DND-41 (cell line): ENCODE data around the gene IFNA10.
"Not testable (repeated sequence)": the region's sequence is repeated elsewhere in the genome, so short reads cannot be mapped to it uniquely, and the experiment has no call there.

Source experiments
- ATAC-seq: fragments of 200-7000 bp; cut with Tn5 transposase; 3 replicates; pipeline ENCODE4 v1.9.1; 2021; ENCODE audit warnings: low read depth; ENCODE audit not compliant: insufficient read depth
- DNase-seq: peaks from one replicate; pipeline ENCODE4 v3.0.0-alpha.2; 2020
- H2AFZ ChIP-seq: 2 replicates; pipeline ENCODE4 v1.6.0; 2012; ENCODE audit warnings: low read depth, low read length
- H3K27ac ChIP-seq: 2 replicates; pipeline ENCODE4 v1.5.1; 2012; ENCODE audit warnings: low read length, inconsistent platforms
- H3K27me3 ChIP-seq: fragments of 200-600 bp; sonication (generic); 2 replicates; pipeline ENCODE4 v1.6.0; 2012; ENCODE audit warnings: low read length, mild to moderate bottlenecking, inconsistent platforms; ENCODE audit not compliant: insufficient read depth, poor library complexity
- H3K36me3 ChIP-seq: 2 replicates; pipeline ENCODE4 v1.5.1; 2012; ENCODE audit warnings: low read length, inconsistent platforms; ENCODE audit not compliant: insufficient read depth
- H3K4me1 ChIP-seq: 2 replicates; pipeline ENCODE4 v1.5.1; 2012; ENCODE audit warnings: mild to moderate bottlenecking, low read length; ENCODE audit not compliant: insufficient read depth
- H3K4me2 ChIP-seq: 2 replicates; pipeline ENCODE4 v1.6.0; 2012; ENCODE audit warnings: mild to moderate bottlenecking, moderate library complexity, low read length, inconsistent platforms; ENCODE audit not compliant: insufficient read depth
- H3K4me3 ChIP-seq, 2 experiments: fragments of 200-600 bp in 1 of 2; shearing (Covaris generic) in 1 of 2; 2 replicates each; pipeline ENCODE4 v1.5.1; 2012 to 2016; ENCODE audit warnings: inconsistent platforms in 2 of 2, low read length in 2 of 2, mild to moderate bottlenecking in 2 of 2, low read depth in 1 of 2, moderate library complexity in 1 of 2
- H3K79me2 ChIP-seq: 2 replicates; pipeline ENCODE4 v1.6.0; 2012; ENCODE audit warnings: low read length, inconsistent platforms; ENCODE audit not compliant: insufficient read depth
- H3K9ac ChIP-seq: 2 replicates; pipeline ENCODE4 v1.6.0; 2012; ENCODE audit warnings: low read depth, mild to moderate bottlenecking, inconsistent platforms, low read length, moderate library complexity
- H3K9me3 ChIP-seq: 2 replicates; pipeline ENCODE4 v1.5.1; 2012; ENCODE audit warnings: low read length, moderate library complexity, mild to moderate bottlenecking, inconsistent platforms; ENCODE audit not compliant: insufficient read depth, severe bottlenecking
- H4K20me1 ChIP-seq: 2 replicates; pipeline ENCODE4 v1.6.0; 2012; ENCODE audit warnings: low read length; ENCODE audit not compliant: insufficient read depth
- CTCF ChIP-seq: IDR thresholded peaks from 2 replicates; pipeline ENCODE4 v1.5.1; 2012; ENCODE audit warnings: borderline replicate concordance, low read length, moderate library complexity, mild to moderate bottlenecking; ENCODE audit not compliant: poor library complexity, severe bottlenecking; ENCODE audit errors: extremely low read depth
- EZH2 ChIP-seq: IDR thresholded peaks from 3 replicates; pipeline ENCODE4 v1.6.1; 2012; ENCODE audit warnings: borderline replicate concordance, low read depth, mild to moderate bottlenecking, moderate library complexity, low read length, inconsistent platforms; ENCODE audit not compliant: severe bottlenecking

Gene IFNA10

GRCh38 chr9:21235468-21236359 lies 28.8 kb upstream of the IFNA10 start:
- not testable (repeated sequence) for H3K4me3 ChIP-seq, H4K20me1 ChIP-seq, H3K36me3 ChIP-seq, H3K79me2 ChIP-seq, H3K9me3 ChIP-seq, H3K9ac ChIP-seq, H3K4me1 ChIP-seq, H2AFZ ChIP-seq, H3K27ac ChIP-seq, H3K4me2 ChIP-seq
- TF ChIP-seq CTCF = peak; percentile 77
- DNase-seq (peak; percentile 29), ATAC-seq (peak; percentile 86)
- peaks cover 17% of the 10 kb centered on the region for H3K27me3 ChIP-seq

- DNase-seq (no peak), ATAC-seq (no peak)
- Histone ChIP-seq H3K27ac (no peak overlapping the region), H3K9me3 (no peaks in the 10 kb centered on the region), H3K4me1 (no peaks in the 10 kb centered on the region), H3K36me3 (no peaks in the 10 kb centered on the region), H3K79me2 (no peaks in the 10 kb centered on the region), H3K4me2 (no peak overlapping the region), H2AFZ (no peak overlapping the region), H3K9ac (no peak overlapping the region), H3K27me3 (peaks cover 13% of the 10 kb centered on the region), H4K20me1 (no peaks in the 10 kb centered on the region), H3K4me3 (no peak overlapping the region)
- TF ChIP-seq EZH2 = no peak
- no peak for TF ChIP-seq CTCF
These were observed 27.3 kb upstream of the IFNA10 start for GRCh38 chr9:21234153-21234687.

- H2AFZ ChIP-seq = no peak overlapping the region
- H4K20me1 ChIP-seq = no peaks in the 10 kb centered on the region
- TF ChIP-seq EZH2 (no peak), CTCF (no peak)
- no peak overlapping the region for H3K27ac ChIP-seq
- H3K4me1 ChIP-seq = no peaks in the 10 kb centered on the region
- DNase-seq = no peak
- H3K79me2 ChIP-seq = no peaks in the 10 kb centered on the region
- H3K9ac ChIP-seq = no peak overlapping the region
- no peaks in the 10 kb centered on the region for H3K36me3 ChIP-seq
- peaks cover 13% of the 10 kb centered on the region for H3K27me3 ChIP-seq
- ATAC-seq = no peak
- no peak overlapping the region for H3K4me3 ChIP-seq
- no peaks in the 10 kb centered on the region for H3K9me3 ChIP-seq
- no peak overlapping the region for H3K4me2 ChIP-seq
These were observed 26.3 kb upstream of the IFNA10 start for GRCh38 chr9:21233258-21233657.
